Esophagus muscularis mucosa (tissue), 4 donors: ENCODE data around the gene PPP1R12A.

Experiments used
- EP300 ChIP-seq: sonication (generic); formaldehyde crosslinking; IDR thresholded peaks from one replicate; pipeline ENCODE4 v1.6.1; 2017; ENCODE audit warnings: antibody characterized with exemption
- POLR2A ChIP-seq: fragments of 450-650 bp; IDR thresholded peaks from one replicate; pipeline ENCODE4 v1.6.1; 2017; ENCODE audit warnings: antibody characterized with exemption, moderate library complexity, mild to moderate bottlenecking, low read depth
- POLR2AphosphoS5 ChIP-seq, 2 donors: sonication (generic); formaldehyde crosslinking; IDR thresholded peaks; one replicate each; pipeline ENCODE4 v1.6.1; 2017; ENCODE audit warnings: antibody characterized with exemption in 2 of 2
- TF ChIP-seq, protein P1 (sequence below), 3 experiments: fragments of 200-600 bp in 2 of 3; fragments of 450-650 bp in 1 of 3; sonication (generic) in 2 of 3; IDR thresholded peaks; one replicate each; pipeline ENCODE4 v1.5.1; 2017 to 2019; ENCODE audit warnings: antibody characterized with exemption in 3 of 3, mild to moderate bottlenecking in 2 of 3, moderate library complexity in 1 of 3

DNA sequence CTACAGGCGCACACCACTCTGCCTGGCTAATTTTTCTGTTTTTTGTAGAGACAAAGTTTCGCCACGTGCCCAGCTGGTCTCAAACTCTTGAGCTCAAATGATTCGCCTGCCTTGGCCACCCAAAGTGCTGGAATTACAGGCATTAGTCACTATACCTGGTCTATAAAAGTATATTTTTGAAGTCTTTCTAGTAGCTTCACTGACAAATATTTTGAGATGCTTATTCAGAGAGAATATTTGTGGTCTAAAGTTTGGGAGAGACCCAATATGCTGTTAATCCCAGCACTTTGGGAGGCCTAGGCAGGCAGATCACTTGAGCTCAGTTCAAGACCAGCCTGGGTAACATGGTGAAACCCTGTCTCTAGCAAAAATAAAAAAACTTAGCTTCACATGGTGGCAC, 22.0 kb upstream of the PPP1R12A start:
- TF ChIP-seq EP300 (no peak), POLR2AphosphoS5 (IDR thresholded peaks at IDR 0.05) (no peak), POLR2A (no peak)
- TF ChIP-seq, protein P1, sequence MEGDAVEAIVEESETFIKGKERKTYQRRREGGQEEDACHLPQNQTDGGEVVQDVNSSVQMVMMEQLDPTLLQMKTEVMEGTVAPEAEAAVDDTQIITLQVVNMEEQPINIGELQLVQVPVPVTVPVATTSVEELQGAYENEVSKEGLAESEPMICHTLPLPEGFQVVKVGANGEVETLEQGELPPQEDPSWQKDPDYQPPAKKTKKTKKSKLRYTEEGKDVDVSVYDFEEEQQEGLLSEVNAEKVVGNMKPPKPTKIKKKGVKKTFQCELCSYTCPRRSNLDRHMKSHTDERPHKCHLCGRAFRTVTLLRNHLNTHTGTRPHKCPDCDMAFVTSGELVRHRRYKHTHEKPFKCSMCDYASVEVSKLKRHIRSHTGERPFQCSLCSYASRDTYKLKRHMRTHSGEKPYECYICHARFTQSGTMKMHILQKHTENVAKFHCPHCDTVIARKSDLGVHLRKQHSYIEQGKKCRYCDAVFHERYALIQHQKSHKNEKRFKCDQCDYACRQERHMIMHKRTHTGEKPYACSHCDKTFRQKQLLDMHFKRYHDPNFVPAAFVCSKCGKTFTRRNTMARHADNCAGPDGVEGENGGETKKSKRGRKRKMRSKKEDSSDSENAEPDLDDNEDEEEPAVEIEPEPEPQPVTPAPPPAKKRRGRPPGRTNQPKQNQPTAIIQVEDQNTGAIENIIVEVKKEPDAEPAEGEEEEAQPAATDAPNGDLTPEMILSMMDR (IDR thresholded peaks at IDR 0.05) = no peak
